Cardiac fibroblast (primary cell): Measurements from ENCODE around the gene PRPSAP1.
A peak's percentile ranks its signal among the peaks of the same experiment; 100 is the strongest.

Experiments used
- DNase-seq, 2 donors: peaks; one replicate each; pipeline versions ENCODE4 v3.0.0 to v3.0.0-alpha.2; 2010; ENCODE audit warnings: low read depth in 2 of 2
- H3K4me3 ChIP-seq, 2 donors: replicated peaks in 1 of 2; 1 replicate in 1 of 2; 2 replicates in 1 of 2; pipeline ENCODE4 v1.5.1; 2011; ENCODE audit warnings: low read depth in 2 of 2, low read length in 2 of 2, mild to moderate bottlenecking in 2 of 2, moderate library complexity in 1 of 2
- TF ChIP-seq, protein P1 (sequence below): IDR thresholded peaks from one replicate; pipeline ENCODE4 v1.5.1; 2011; ENCODE audit warnings: low read depth, mild to moderate bottlenecking, low read length, inconsistent platforms

The PRPSAP1 gene

DNA sequence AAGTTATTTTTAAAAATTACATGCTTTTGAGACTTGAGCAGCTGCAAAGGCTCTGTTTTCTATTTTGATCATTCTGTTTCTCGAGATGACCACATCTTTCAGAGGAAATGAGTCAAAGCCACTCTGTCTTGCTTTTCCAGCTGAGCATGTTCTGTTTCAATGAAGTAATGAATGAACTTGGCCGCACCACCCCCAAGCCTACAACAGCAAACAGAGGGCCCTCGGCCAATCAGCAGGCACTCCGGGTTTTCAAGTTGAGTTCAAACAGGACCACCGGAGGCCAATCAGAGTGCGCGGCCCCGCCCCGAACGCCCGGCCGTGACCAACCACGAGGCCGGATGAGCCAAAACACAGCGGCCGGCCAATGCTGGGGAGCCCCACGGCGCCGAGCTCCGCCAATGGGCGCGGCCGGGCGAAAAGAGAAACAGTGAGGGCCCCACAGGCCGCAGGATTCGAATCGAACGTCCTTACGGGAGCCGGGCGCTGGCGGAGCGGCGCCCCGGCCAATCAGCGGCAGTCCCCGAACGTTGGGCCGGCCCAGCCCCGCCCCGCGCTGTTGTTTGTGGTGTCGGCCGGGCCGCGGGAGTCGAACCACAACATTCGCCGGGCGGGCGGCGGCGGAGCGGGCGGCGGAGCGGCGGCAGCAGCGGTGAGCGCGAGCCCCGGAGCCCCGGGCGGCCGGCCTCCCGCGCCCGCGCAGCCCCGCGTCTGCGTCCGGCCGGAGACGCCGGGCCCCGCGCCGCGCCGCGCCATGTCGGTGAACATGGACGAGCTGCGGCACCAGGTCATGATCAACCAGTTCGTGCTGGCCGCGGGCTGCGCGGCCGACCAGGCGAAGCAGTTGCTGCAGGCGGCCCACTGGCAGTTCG, 88.7 kb downstream of the PRPSAP1 start, which contains the start of gene UBALD2:
Gene UBALD2, plus strand, starts transcription at position 594 of the 869 bp plus-strand sequence. Its CDS starts 158 bp downstream, at position 752.
- peak; percentile 100 for DNase-seq
- H3K4me3 ChIP-seq, result peak within 1 kb of the TSS; percentile 68 to 83
- TF ChIP-seq, protein P1, sequence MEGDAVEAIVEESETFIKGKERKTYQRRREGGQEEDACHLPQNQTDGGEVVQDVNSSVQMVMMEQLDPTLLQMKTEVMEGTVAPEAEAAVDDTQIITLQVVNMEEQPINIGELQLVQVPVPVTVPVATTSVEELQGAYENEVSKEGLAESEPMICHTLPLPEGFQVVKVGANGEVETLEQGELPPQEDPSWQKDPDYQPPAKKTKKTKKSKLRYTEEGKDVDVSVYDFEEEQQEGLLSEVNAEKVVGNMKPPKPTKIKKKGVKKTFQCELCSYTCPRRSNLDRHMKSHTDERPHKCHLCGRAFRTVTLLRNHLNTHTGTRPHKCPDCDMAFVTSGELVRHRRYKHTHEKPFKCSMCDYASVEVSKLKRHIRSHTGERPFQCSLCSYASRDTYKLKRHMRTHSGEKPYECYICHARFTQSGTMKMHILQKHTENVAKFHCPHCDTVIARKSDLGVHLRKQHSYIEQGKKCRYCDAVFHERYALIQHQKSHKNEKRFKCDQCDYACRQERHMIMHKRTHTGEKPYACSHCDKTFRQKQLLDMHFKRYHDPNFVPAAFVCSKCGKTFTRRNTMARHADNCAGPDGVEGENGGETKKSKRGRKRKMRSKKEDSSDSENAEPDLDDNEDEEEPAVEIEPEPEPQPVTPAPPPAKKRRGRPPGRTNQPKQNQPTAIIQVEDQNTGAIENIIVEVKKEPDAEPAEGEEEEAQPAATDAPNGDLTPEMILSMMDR, result no peak

DNA sequence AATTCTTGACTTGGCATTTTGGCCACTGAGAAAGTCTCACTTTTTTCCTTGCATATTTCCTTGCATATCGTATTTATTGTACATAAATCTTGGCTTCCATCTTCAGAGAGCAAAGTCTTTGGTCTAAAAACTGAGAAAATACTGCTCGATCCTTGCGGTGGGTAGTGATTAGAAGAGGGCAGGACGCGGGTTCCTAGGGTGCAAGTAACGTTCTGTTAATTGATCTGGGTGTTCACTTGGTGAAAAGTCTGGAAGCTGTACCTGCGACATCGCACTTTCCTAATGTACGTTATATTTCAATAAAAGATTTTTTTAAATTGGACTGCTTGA, 89.3 kb downstream of the PRPSAP1 start:
- TF ChIP-seq, protein P1, result no peak
- no peak overlapping the region for H3K4me3 ChIP-seq
- no peak for DNase-seq

DNA sequence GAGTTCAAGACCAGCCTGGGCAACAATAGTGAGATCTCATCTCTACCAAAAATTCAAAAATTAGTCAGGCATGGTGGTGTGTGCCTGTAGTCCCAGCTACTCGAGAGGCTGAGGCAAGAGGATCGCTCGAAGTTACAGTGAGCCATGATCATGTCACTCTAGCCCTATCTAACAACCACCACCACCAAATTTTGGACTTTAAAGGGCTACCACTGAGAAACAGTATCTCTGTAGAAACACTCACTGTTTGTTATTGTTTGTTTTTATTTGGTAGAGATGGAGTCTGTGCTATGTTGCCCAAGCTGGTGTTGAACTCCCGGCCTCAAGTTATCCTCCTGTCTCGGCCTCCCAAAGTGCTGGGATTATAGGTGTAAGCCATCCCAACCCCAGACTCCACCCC, 89.8 kb downstream of the PRPSAP1 start:
- TF ChIP-seq, protein P1, result no peak
- no peak overlapping the region for H3K4me3 ChIP-seq

GRCh38 chr17:76262732-76263344, 90.9 kb downstream of the PRPSAP1 start:
- DNase-seq, result no peak
- H3K4me3 ChIP-seq, result no peak overlapping the region
- TF ChIP-seq, protein P1, result no peak

More for the DNA sequence above, 89.8 kb downstream of the PRPSAP1 start:
- DNase-seq, result no peak

GRCh38 chr17:76261421-76262215, 92.1 kb downstream of the PRPSAP1 start:
- peak in 1 of 2 donors; percentile 87 for DNase-seq
- H3K4me3 ChIP-seq, result no peak overlapping the region
- TF ChIP-seq, protein P1, result no peak

- no peak overlapping the region for H3K4me3 ChIP-seq
- no peak for DNase-seq
- TF ChIP-seq, protein P1, result no peak
These were observed 93.0 kb downstream of the PRPSAP1 start for GRCh38 chr17:76260669-76261068.
